HFF-Myc (cell line): ENCODE results near the gene PNLDC1.

ENCODE experiments used
- DNase-seq: peaks from one replicate; pipeline ENCODE4 v3.0.0-alpha.2; 2011; ENCODE audit warnings: low read depth; ENCODE audit errors: extremely low read depth
- H3K4me3 ChIP-seq: replicated peaks from 2 replicates; pipeline ENCODE4 v1.5.1; 2011; ENCODE audit warnings: low read depth, mild to moderate bottlenecking, control low read depth, low read length
- CTCF ChIP-seq: IDR thresholded peaks from 2 replicates; pipeline ENCODE4 v1.5.1; 2012; ENCODE audit warnings: mild to moderate bottlenecking, low read depth, low read length, control low read depth; ENCODE audit errors: missing control alignments

PNLDC1 gene

GRCh38 chr6:159826968-159827647 is 27.0 kb downstream of the PNLDC1 start:
- TF ChIP-seq CTCF, result no peak
- H3K4me3 ChIP-seq, result no peak overlapping the region
- DNase-seq, result no peak

GRCh38 chr6:159828074-159828473 is 28.0 kb downstream of the PNLDC1 start:
- DNase-seq, result no peak
- no peak for TF ChIP-seq CTCF
- no peak overlapping the region for H3K4me3 ChIP-seq

- no peak overlapping the region for H3K4me3 ChIP-seq
- no peak for TF ChIP-seq CTCF
- no peak for DNase-seq
Observed at GRCh38 chr6:159829526-159829925, 29.4 kb downstream of the PNLDC1 start.

- no peak for DNase-seq
- TF ChIP-seq CTCF, result no peak
- no peak overlapping the region for H3K4me3 ChIP-seq
Observed at GRCh38 chr6:159830501-159831372, 30.7 kb downstream of the PNLDC1 start.

- no peak for TF ChIP-seq CTCF
- no peak for DNase-seq
- H3K4me3 ChIP-seq, result no peak overlapping the region
Observed at GRCh38 chr6:159831373-159831679, 31.2 kb downstream of the PNLDC1 start.

GRCh38 chr6:159832946-159833345 is 32.9 kb downstream of the PNLDC1 start:
- DNase-seq, result no peak
- no peak overlapping the region for H3K4me3 ChIP-seq
- TF ChIP-seq CTCF, result no peak

GRCh38 chr6:159833556-159833955 is 33.5 kb downstream of the PNLDC1 start:
- DNase-seq, result peak; percentile 15
- H3K4me3 ChIP-seq, result no peak overlapping the region
- TF ChIP-seq CTCF, result no peak
